HG03139 (cell line): ENCODE results near the gene CATSPERE.

Experiments used
- ATAC-seq: cut with Tn5 transposase; IDR thresholded peaks from one replicate; pipeline ENCODE4 v1.9.1; 2021; ENCODE audit not compliant: unreplicated experiment

The CATSPERE gene, protein sequence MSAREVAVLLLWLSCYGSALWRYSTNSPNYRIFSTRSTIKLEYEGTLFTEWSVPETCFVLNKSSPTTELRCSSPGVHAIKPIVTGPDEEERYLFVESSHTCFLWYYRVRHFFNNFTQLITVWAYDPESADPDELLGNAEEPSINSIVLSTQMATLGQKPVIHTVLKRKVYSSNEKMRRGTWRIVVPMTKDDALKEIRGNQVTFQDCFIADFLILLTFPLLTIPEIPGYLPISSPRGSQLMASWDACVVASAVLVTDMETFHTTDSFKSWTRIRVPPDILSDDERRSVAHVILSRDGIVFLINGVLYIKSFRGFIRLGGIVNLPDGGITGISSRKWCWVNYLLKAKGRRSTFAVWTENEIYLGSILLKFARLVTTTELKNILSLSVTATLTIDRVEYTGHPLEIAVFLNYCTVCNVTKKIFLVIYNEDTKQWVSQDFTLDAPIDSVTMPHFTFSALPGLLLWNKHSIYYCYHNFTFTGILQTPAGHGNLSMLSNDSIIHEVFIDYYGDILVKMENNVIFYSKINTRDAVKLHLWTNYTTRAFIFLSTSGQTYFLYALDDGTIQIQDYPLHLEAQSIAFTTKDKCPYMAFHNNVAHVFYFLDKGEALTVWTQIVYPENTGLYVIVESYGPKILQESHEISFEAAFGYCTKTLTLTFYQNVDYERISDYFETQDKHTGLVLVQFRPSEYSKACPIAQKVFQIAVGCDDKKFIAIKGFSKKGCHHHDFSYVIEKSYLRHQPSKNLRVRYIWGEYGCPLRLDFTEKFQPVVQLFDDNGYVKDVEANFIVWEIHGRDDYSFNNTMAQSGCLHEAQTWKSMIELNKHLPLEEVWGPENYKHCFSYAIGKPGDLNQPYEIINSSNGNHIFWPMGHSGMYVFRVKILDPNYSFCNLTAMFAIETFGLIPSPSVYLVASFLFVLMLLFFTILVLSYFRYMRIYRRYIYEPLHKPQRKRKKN

DNA sequence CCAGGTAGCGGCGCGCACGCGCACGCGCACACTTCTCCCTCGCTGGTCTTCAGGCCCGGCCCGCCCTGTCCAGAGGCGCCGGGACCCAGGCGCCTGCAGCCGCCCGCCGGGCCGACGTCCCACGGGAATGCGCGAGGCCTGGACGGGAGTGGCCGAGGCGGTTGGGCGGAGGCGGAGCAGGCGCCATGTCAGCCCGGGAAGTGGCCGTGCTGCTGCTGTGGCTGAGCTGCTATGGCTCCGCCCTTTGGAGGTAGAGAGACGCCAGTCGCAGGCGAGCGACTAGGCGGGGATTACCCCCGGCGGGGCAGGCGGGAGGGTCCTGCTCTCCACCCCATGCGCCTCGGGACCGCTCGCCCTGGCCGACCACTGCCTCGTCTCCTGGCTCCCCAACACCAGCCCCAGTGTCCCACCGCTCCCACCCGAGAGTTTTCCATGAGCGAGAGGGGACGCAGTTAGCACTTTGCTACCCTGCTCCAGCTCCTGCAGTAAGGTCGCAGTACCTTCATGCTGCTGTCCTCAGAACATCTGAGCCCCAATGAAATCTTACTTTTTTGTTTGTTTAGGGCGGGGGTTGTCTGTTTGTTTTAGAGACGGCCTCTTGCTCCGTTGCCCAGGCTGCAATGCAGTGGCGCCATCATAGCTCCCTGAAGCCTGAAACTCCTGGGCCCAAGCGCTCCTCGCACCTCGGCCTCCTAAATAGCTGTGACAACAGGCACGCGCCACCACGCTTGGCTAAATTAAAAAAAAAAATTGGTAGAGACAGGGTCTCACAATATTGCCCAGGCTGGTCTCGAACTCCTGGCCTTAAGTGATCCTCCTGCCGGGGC lies at the start of gene CATSPERE:
Gene CATSPERE (plus strand): TSS at position 29 of the 827 bp plus-strand sequence. CDS start 157 bp downstream, at position 186.
- ATAC-seq = peak; percentile 99

DNA sequence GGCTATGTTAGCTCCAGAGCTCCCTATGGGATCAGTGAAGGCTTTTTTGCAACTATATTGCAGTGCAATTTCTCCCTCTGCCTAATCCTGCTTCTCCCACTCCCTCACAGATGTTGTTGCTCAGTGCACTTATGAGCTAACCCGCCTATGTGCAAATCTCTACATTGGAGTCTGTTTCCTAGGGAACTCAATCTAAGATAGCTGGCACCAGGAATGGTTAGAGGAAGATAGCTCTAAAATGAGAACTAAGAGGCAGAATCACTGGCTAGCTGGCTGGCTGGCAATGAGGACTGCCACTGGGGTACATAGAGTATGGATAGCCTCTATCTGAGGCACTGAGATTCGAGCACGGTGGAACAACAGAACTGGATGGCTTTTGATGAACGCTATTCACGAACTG lies 48.9 kb upstream of the CATSPERE start:
- ATAC-seq = no peak

DNA sequence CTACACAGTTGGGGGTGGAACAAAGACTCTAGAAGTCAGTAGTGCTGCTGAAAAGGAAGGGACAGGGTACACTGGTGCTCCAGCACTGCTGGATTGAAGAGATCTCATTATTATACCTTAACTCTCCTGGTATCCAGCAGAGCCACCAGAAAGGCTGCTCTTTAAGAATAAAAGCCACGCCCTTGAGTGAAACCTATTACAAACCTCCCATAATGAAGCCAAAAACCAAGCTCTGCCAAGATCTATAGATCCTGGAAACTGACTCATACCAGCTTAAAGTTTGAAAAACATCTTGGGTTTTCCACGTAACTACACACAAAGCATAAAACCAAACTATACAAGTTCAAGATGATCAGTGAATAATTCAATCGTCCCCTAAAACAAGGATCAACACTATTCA lies 47.3 kb upstream of the CATSPERE start:
- ATAC-seq = no peak

DNA sequence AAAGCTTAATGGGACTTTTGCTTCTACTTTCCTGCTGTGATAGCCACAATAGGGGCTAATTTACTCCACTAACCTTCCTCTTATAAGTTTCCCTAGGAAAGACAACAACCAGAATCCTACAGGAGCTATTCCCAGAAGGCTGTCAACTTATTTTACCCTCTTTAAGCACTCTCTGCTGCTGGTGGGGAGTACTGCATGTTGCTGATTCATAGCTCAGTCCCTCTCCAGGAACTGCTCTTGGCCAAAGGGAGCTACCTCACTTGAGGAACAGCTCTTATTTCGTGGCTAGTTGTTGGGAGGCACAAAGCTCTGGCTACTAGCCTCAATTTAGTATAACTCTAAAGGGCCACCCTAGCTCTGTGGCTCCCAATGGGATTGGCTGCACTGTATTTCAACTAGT lies 46.5 kb upstream of the CATSPERE start:
- no peak for ATAC-seq

DNA sequence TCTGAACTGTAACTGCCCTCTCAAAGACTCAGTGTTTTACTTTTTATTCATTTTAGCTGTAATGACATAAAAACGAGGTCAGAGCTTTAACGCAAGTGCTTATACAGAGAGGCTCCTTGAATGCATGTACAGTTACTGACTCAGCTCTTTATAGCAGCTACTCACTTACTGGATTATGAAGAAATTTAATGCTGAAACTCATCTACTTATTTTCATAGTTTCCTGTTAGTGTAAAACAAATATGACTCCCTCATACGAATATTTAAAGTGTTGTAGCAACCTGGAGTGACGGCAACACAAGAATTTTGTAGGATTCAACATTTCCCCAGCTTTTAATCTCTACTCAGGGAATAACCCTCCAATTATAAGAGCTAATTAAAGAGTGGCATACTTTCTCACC lies 42.0 kb upstream of the CATSPERE start:
- no peak for ATAC-seq

DNA sequence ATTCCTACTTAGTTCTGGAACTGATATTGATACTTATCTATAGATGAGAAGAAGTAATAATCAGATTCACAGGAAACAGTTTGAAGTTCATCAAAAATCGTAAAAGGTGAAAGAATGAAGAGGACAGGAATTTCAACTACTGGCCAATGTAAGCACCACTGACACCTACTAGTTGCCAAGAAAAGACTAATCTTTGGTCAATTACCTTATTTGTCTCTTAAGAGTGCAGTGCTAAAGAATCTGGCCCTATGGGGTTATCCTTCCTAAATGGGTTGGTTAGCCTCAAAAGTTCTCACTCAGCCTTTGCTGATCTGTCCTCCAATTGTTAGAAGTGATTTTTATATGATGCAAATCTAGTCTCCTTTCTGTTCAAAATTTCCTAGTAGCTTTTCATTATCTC lies 38.9 kb upstream of the CATSPERE start:
- no peak for ATAC-seq

DNA sequence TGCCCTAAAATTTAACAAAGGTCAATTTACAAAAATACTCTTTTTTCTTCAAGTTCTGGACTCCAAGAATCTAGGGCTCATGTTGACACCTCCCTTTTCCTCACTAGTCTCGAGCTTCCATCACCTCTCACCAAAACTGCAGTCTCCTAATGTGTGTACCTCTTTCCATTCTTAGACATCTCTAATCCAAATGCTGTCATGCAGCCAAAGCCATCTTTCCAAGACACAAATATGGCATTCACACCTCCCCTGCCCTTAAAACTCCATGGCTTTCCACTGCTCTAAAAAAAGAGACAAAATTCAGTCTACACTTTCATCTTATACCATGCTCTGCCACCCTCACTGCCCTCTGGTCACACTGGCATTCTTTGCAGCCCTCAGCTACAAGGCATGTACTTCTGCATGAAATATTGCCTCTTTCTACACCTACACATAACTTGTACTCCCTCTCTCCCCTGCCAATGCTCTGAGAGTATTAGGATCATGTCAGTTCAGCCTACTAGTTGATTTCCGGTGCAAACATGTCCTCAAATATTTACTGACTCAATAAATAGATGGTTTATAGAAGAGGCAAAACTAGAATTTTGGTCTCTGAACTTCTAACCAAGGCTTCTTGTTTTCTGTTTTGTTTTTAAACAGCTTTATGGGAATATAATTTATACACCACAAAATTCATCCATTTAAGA lies 36.3 kb upstream of the CATSPERE start:
- no peak for ATAC-seq

DNA sequence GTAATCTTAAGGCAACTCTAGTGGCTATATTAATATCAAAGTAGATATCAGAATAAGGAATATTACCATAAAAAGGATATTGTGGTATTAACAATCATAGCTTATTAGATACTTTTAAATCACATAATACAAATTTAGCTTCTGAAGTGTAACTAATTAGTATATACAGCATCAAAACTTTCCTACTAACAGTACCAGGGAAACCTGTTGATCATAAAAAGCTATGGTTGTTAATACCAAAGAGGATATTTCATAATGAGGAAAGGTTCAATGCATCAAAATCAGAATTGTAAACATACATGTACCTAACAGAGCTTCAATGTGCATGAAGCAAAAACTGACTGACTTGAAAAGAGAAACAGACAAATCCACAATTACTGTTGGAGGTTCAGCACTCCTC lies 33.4 kb upstream of the CATSPERE start:
- no peak for ATAC-seq

DNA sequence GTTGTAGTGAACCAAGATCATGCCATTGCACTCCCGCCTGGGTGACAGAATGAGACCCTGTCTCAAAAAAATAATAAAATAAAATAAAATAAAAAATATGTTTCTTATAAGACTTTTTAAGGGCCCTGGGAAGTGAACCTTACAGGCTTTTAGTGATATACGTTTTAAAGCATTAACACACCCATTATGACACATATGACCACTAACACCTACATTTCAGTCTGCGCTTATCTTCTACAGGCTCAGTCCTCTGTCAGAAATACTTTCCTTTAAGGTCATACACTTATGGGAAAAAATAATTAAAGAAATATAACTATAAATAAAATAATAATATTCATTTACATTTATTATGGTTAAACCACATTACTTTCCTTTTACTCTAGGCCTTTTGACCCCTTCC lies 31.3 kb upstream of the CATSPERE start:
- no peak for ATAC-seq

DNA sequence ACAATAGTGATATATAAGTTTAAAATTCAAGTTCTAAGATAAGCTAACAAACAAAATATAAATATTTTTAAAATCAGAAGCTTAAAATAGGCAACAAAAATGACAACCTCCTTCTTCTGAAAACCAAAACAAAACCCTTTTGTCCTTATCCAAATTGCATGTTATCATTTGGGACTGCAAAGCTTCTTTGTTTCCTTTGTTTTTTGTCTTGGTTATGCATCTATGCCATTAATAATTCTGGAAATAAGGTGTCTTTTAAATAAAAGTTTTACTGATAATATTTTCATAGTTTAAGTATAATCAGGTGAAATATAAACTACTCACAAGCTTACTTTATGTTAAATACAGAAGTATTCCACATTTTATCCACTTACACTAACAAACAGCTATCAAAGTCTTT lies 29.9 kb upstream of the CATSPERE start:
- no peak for ATAC-seq

DNA sequence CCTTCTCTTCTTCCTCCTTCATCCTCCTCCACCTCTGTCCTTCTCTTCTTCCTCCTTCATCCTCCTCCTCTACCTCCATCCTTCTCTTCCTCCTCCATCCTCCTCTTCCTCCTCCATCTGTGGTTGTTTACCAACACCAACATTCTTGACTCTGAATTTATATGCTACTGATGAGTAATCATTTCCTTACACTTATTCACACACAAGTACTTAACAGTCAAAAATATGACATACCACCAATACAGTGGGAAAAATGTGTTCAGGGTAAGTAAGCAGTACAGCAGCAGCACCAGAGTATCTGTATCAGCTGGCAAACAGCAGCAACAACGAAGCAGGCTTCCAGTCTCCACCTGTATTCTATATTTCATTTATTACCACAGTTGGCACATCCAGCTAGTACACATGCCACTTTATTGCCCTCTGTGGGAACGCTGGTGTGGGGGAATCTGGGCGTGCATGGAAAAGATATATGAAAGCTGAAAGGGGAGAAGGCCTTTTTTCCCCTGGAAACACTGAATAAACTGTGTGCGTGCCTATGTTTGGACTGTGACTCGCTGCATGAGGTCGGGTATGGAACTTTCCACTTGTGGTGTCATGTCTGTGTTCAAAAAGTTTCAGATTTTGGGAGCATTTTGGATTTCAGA lies 25.4 kb upstream of the CATSPERE start:
- ATAC-seq = no peak

DNA sequence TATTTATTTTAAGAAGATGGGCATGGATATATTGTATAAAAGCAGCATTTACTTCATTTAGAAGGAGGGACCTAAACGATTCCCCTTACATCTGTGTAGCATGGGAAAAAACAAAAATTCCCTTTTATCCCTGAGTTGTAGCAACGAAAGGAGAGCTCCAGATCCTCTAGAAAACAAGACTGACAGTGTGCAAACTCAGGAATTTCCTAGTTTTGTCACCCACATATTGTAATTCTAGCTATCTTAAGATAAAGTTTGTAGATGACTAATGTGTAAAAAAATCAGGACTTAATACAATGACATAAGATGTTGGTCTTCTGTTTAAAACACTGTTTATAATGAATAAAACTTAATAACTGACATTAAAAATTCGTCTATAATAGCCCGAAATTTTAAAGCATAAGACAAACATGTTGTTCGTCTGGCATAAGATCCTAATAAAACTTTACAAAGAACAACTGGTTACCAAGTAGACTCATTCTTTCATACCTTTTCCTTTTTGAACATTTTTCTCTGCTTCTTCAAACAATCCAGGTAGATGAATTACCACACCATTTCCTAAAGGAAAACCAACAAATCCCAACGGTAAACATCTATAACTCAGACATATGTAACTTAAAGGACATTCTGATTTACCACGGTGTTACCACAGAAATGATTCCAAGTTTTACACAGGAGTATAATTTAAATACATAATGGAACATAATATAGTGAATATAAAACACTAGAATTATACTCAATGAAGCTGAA lies 24.6 kb upstream of the CATSPERE start:
- no peak for ATAC-seq

DNA sequence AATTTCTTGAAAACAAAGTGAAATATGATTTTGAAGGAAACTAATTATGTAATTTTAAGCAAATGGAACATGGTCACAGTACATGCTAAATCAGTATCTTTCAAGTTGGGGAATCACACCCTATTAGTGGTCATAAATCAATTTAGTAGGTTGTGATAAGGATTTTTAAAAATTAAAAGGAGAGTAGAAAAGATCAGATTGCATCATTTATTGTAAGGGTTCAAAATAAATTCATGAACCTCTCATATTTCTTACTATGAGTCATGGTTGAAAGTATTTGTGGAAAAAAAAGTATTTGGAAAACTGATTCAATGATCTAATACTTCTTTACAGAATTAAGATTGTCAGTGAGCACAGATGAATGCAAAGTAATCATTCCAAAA lies 24.0 kb upstream of the CATSPERE start:
- no peak for ATAC-seq

DNA sequence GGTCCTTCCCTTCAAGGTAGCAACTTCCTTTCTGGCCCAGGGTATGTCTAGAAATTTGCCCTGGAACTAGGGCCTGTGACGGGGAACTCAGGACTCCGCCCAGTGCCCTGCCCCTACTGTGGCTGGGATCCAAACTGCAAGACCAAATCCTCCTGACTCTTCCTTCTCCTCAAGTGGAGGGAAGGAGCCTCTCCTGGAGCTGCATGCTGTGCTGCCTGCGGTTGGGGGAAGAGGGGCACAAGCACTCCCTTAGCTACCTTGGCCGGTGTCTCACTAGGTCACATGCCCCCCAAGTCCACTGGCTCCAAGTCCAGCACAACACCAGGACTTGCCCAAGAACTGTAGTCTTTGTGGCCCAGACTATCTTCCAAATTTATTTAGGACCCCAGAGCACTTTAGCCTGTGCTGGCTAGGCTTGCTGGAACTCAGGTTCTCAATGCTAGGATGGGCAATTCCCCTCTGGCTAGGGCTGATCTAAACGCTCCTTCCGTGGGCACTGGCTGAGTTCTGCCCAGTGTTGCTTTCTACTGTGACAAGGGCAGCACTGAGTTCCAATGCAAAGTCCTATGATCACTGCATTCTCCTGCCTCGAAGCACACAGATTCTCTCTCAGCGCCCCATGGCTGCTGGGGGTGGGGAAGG lies 21.6 kb upstream of the CATSPERE start:
- ATAC-seq = no peak

DNA sequence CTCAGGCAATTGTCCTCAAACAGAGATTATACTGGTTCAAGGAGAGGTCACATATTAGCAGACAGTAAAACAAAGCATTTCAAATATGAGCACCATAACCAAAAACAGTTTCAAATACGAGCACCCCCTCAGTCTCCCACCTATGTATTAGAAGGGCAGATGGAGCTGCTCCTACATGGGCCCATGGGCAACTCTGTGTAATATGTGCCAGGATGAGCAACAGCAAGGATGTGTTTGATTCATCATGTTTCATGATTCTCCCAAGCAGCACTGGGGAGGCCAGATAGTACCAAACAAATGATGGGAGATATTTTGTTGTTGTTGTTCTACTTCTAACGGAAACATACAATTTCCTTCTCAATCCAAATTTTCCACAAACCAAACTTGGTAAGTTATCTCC lies 18.2 kb upstream of the CATSPERE start:
- ATAC-seq = no peak

DNA sequence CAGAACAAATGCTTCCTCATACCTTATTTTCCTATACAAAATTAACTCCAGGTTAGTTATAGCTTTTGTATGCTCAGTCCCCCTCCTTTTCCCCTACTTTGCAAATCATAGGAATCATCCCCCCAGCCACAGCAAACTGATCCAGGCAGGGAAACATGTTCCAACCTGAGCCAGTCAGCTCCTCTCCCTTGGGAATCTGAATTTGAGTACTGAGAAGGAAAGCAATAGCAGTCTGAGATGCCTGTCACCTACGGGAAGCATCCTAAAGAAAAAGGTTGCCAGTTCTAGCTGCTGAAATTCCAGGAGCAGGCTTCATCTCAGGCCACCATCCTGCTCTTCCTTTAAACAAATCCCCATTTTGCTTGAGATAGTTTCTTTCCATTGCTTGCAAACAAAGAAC lies 16.2 kb upstream of the CATSPERE start:
- no peak for ATAC-seq

DNA sequence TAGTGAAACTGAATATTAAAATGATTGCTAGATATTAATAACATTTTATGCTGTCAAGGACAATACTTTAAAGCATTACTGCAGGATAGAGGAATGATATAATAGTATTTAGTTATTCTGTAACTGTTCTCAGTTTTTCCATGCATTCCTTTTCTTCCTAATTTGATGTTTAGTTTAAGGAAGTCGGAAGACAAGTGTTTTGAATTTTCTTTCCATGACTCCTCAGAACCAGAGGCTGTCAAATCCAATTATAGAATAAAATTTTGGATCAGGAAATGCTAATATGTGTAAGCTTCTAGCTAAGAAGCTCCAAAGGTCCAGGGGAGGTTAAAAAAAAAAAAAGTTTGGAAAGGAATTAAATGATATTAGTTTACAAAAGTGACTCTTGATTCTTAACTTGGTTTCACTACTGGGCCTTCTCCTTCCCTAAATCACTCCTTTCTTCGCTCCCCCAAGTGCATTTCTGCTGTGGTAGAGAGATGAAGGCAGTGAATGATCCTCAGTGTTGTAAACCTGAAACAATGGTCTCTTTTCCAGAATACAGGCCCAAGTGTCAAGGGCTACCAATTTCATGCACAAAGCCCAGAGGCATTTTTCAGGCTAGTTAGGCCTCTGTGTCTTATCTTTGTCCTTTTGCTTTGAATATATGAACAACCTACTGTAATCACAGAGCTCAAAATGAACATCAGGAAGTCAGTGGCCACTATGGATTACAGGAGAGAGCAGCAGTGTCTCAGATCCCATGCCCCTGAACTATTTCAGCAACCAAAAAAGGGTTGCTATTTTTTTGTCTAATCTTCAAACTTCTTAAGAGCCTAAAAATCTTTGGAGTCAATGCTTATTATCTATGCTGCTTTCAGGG lies 15.5 kb upstream of the CATSPERE start:
- no peak for ATAC-seq

DNA sequence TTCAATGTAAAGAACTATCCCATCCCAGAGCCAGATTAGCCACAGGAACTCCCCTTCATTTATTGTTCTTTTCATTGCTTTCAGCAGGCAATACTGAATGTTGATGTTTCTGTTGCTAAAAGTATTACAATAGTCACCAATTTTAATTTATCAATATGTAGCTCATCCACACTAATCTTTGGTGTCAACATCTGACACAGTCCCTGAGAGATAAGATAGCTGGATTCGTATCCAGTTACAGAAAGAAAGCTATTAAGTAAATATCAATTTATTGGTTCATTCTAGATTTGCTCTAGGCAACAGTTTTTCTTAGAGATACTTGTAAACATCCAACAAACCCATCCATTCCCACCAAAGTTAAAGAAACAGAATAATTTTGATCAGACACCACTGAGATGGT lies 14.0 kb upstream of the CATSPERE start:
- ATAC-seq = no peak
